Mononuclear cell (primary cell): ENCODE results near the gene ZNF22. TPM values are rescaled to one million over a fixed set of nuclear protein-coding genes. Genes with fewer than 3 reads are reported as not detected.

Experiments used
- H3K27me3 ChIP-seq: 2 replicates; pipeline ENCODE4 v1.6.0; 2011; ENCODE audit warnings: low read length, control low read depth; ENCODE audit not compliant: insufficient read depth
- H3K4me1 ChIP-seq: 2 replicates; pipeline ENCODE4 v1.5.1; 2011; ENCODE audit warnings: mild to moderate bottlenecking, low read length, control low read depth; ENCODE audit not compliant: insufficient read depth
- H3K4me3 ChIP-seq: 2 replicates; pipeline ENCODE4 v1.5.1; 2011; ENCODE audit warnings: mild to moderate bottlenecking, low read length, moderate library complexity
- H3K9me3 ChIP-seq: 2 replicates; pipeline ENCODE4 v1.5.1; 2011; ENCODE audit warnings: low read depth, mild to moderate bottlenecking, control low read depth, low read length
- total RNA-seq: library from RNA; depleted of rRNA; stranded (reverse); fragments of >200 nt; gene quantifications from one replicate; pipeline ENCODE4 v1.2.3, GENCODE V29; 2012

Gene ZNF22
- total RNA-seq, 1 donor = 24.9 TPM

DNA sequence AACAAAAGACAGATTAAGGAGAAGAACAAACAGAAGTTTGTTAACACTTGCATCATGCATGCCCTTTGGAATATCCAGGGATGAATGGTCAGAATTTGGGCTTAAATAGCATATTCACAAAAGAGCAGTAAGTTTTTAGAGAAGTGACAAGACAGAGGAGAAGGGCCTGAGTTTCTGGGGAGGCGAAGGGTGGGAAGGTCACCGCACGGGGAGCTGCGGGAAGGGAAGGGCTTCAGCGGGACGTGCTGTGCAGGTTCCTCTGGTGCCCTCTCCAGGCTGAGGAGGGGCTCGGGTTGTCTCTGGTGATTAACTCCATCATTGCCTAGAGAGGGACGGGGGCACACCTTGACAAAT is 10.4 kb upstream of the ZNF22 start:
- Histone ChIP-seq H3K27me3 (no peaks in the 10 kb centered on the region), H3K9me3 (no peaks in the 10 kb centered on the region), H3K4me1 (peaks cover 5% of the 10 kb centered on the region), H3K4me3 (no peak overlapping the region)

DNA sequence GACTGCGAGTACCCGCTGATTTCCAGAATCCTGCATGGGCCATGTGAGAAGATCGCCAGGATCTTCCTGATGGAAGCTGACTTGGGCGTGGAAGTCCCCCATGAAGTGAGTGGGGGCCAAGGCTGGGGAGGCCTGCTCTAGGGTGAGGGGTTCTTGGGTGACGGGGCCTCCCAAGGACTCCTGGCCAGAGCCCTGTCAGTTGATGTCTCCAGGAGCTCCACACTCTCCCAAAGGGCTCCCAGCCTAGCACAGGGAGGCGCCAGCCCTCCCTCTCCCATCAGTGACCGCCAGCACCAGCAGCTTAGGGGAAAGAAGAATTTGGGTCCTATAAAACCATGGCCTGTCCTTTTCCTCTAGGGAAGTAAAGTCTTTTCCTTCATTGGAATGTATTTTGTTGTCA is 9.8 kb upstream of the ZNF22 start:
- Histone ChIP-seq H3K4me1 (peaks cover 11% of the 10 kb centered on the region), H3K9me3 (no peaks in the 10 kb centered on the region), H3K4me3 (no peak overlapping the region), H3K27me3 (no peaks in the 10 kb centered on the region)

DNA sequence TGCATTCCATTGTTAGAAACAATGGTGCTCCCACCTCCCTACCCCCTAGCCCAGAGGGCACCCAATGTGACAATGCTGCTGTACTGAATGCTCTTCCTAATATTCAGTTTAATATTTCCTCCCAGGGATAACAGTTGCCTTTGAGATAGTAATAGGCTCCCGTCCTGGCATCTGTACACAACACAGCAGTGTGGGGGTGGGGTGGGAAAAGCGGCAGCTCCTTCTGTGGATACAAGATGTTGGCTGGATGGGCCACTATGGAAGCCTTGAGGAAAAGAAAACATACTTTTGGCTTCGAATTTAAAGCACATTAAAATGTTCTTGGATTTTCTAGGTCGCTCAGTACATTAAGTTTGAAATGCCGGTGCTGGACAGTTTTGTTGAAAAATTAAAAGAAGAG is 9.2 kb upstream of the ZNF22 start:
- Histone ChIP-seq H3K9me3 (no peaks in the 10 kb centered on the region), H3K4me3 (no peak overlapping the region), H3K27me3 (no peaks in the 10 kb centered on the region), H3K4me1 (peaks cover 17% of the 10 kb centered on the region)

DNA sequence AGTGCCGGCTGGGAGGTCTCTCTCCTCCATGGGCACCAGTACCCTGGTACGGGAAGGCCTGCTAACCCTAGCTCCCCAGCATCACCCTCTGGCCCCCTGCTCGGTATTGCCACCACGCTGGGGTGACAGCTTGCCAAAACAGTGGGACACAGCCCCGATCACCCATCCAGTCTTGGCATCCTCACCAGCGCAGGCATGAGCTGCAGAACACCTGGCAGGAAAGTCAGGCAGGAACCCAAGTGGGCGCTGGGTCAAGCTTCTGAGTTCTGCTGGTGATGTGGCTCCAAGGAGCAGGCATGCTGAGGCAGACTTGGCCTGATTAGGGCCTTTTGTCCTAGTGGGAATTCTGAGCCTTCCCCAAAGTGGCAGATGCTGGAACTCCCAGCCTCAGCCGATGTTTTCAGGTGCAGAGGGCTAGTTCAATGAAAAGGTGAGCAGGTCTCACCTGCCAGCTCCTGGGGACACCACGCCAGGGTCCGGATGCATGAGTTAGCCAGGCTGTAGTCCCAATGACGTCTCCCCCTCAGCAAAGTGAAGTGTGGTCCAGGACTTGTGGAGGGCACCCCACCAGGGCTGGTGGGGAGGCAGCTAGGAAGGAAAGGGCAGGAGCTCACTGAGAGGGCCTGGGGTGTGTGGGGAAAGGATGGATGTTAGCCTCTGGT is 8.5 kb upstream of the ZNF22 start:
- Histone ChIP-seq H3K27me3 (no peaks in the 10 kb centered on the region), H3K9me3 (no peaks in the 10 kb centered on the region), H3K4me3 (no peak overlapping the region), H3K4me1 (peaks cover 19% of the 10 kb centered on the region)

DNA sequence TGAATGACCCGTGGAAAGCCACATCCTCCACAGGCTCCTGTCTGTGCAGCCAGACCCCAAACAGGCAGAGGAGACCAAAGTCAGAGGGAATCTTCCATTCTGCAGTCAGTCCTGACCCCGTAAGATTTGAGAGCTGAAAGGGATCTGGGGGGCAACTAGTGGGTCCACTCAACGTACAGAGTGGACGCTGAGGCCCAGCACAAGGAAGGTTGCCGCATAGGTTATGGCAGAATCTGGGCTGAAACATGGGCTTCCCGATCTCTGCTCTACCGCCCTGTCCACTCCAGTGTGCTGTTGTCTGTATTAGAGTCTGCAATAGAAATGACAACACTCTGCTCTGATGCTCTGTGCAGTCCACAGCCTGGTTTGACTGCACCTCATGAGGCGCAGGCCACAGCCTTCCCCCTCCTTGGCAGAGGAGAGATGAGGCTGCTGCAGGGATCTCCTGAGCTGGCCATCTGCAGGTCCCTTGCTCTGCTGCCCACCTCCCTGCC is 7.9 kb upstream of the ZNF22 start:
- Histone ChIP-seq H3K9me3 (no peaks in the 10 kb centered on the region), H3K4me3 (no peak overlapping the region), H3K27me3 (no peaks in the 10 kb centered on the region), H3K4me1 (peaks cover 19% of the 10 kb centered on the region)

DNA sequence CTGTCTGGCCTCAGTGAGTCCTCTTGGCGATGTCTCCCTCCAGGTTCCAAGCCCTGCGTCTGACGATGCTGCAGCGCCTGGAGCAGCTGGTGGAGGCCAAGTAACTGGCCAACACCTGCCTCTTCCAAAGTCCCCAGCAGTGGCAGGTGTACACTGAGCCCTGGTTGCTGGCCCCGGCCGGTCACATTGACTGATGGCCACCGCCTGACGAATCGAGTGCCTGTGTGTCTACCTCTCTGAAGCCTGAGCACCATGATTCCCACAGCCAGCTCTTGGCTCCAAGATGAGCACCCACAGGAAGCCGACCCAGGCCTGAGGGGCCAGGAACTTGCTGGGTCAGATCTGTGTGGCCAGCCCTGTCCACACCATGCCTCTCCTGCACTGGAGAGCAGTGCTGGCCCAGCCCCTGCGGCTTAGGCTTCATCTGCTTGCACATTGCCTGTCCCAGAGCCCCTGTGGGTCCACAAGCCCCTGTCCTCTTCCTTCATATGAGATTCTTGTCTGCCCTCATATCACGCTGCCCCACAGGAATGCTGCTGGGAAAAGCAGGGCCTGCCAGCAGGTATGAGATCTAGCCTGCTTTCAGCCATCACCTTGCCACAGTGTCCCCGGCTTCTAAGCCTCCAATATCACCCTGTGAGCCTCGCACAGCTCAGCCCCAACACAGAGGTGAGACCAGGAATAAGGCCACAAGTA is 7.3 kb upstream of the ZNF22 start:
- Histone ChIP-seq H3K4me3 (no peak overlapping the region), H3K9me3 (no peaks in the 10 kb centered on the region), H3K27me3 (no peaks in the 10 kb centered on the region), H3K4me1 (peaks cover 19% of the 10 kb centered on the region)

DNA sequence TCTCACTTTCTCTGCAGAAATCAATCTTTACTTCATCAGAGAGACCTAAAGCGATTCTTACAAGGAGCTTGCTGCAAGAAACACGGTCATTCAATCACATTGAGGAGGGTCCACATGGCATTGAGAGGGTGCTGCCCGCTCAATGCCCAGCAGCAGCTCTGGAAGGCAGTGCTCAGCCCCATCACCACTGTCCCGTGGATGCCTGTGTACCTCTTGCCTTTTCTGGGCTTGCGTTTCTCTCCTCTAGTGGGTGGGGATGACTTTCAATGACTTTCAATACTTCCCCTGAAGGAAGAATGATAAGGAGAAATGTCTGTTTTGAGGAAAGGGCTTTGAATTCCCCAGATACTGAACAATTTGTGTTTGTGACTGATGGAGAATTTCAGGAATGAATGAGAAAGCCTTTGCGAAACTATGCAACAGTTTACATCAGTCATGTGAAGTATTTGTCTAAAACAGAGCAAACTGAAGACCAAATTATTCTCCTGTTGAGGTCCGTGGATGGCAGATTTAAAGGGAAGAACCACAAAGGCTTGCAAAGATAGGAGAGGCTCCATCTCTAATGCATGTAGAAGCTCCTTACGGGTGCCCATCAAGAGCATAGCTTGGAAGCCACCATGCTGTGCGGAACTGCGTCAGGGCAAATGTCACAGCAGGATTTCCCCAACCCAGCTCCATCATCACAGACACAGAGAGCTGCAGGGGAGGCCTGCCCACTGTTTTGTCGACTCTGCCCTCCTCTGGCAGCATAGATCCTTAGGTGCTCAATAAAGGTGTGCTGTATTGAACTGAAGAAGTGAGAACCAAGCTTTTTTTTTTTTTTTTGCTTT is 6.6 kb upstream of the ZNF22 start:
- Histone ChIP-seq H3K4me1 (peaks cover 19% of the 10 kb centered on the region), H3K9me3 (no peaks in the 10 kb centered on the region), H3K4me3 (no peak overlapping the region), H3K27me3 (no peaks in the 10 kb centered on the region)

DNA sequence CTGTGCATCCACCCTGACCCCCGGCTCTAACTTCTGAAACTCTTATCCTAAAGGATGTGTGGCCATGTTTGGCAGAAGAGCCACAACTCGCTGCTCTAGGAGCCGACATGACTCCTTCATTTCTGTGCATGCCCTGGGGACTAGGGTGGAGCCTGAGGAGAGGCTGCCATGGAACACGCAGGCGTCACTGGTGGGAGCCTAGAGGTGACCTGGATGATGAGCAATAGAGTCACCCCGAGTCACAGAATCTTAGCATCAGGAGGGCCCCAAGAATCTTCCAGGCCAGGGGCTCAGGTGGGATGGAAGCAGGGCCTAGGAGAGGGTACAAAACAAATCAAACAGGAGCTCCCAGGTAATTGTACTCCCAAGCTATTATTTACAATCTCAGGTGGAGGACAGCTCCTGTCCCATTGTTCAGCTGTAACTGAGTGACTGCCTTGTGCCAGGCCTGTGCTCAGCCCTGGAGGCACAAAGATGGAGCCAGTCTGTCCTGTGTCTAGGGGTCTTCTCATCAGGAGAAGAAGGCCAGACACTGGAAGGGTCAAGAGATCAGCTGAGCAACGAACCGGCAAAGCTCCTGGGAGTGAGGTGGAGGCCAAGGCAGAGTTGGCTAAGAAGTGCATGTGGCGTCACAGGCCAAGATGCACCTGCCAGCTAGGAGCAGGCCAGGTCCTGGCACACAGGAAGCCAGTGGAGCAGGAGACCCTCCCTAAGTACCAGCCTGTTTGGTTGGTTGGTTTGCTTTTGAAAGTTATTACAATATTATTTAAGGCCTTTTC is 5.8 kb upstream of the ZNF22 start:
- Histone ChIP-seq H3K4me1 (peaks cover 20% of the 10 kb centered on the region), H3K4me3 (no peak overlapping the region), H3K9me3 (no peaks in the 10 kb centered on the region), H3K27me3 (no peaks in the 10 kb centered on the region)

DNA sequence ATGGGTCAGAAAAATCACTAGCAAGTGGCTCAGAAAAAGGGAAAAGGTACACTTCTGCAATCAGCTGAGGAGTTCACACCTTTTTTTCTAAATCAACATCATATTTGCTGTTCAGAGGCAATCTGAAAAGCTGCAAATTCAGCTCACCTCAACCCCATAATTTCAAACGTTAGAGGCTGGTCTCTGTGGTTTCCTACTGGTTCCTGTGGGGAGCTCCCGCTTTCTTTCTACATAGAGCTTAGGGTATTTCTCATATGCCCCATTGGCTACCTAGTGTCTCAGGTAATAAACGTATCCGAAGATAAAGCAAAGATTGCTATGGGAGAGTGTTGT is 5.2 kb upstream of the ZNF22 start:
- Histone ChIP-seq H3K9me3 (no peaks in the 10 kb centered on the region), H3K4me1 (peaks cover 26% of the 10 kb centered on the region), H3K27me3 (no peaks in the 10 kb centered on the region), H3K4me3 (no peak overlapping the region)

DNA sequence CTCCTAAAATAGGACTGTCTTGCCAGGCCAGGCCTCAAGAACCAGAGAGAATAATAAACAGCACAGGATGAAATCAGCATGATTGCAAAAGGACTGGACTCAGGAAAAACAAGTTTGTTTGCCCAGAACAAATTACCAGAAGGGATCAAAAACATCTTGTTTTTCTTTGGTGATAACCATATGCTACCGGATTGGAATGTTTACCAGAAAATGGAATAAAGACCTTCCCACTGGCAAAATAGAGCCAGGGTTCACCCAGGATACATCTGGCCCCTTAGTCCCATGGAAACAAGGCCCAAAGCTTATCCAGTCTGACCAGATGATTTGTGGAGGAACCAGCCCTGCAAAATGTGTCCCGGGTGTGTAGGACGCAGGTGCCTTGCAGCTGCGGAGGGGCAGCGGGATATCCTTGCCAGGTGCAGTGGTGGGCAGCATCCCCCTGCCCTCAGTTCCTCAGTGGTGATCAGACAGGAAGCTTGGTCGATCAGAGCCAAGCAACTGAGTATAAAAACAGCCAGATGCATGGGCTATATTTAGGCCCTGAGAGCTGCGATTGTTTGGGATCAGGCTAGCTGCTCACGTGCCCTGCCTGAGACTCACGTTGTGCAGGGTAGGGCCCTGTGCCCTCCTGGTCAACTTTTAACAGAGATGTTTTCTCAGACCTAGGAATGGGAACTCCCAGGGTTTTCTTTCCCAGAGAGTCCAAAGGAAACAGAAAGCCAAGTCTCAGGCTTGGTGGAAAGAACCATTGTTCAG is 4.6 kb upstream of the ZNF22 start:
- Histone ChIP-seq H3K4me1 (peaks cover 27% of the 10 kb centered on the region), H3K4me3 (no peak overlapping the region), H3K9me3 (no peaks in the 10 kb centered on the region), H3K27me3 (no peaks in the 10 kb centered on the region)

DNA sequence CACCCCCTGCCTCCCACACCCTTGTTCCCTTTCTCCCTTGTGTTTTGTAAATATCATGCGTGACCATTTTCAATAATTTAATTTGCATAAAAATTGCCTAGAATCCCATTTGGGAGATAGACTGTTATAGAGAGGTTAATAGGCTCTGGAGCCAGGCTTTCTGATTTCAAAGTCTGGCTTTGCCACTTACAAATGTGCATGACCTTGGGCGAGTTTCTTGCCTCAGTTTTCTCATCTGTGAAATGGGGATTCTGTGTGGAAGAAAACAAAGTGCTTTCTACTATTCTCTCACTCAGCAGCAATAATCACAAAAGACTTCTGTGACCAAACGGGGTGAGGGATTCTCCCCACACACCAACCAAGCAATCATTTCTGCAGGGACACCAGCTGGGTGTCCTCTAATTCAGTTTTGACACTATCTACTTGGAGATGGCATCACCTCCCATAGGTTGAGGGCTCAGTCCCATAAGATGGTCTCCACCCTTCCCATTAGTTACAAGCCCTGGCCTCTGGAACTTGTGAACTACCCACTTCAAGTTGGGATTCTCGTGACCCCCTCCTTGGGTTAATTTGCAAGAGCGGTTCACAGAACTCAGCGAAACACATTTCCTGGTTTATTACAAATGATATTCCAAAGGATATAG is 3.5 kb upstream of the ZNF22 start:
- Histone ChIP-seq H3K4me1 (peaks cover 32% of the 10 kb centered on the region), H3K9me3 (no peaks in the 10 kb centered on the region), H3K4me3 (no peak overlapping the region), H3K27me3 (no peaks in the 10 kb centered on the region)

DNA sequence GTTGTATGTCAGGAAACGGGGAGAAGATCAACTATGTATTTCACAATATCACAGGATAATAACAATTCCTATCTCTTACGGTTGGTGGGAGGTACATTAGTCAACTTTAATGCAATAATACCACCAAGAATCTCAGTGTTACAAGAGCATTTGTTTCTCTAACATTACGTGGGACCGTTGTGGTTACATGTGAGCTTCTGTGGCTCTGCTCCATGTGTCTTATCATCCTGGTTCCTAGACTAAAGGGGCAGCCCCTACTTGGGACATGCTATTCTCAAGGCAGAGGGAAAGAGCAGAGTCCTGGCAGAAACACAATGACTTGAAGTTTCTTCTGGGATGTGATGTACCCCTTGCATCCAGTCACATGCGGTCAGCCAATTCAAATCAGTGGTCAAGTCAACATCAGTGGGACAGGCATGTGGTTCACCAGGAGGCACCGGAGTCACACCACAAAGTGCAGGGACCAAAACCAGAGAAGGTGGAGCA is 2.5 kb upstream of the ZNF22 start:
- H3K4me1 ChIP-seq = peaks cover 32% of the 10 kb centered on the region
- no peaks in the 10 kb centered on the region for H3K9me3 ChIP-seq
- H3K4me3 ChIP-seq = no peak overlapping the region
- no peaks in the 10 kb centered on the region for H3K27me3 ChIP-seq

DNA sequence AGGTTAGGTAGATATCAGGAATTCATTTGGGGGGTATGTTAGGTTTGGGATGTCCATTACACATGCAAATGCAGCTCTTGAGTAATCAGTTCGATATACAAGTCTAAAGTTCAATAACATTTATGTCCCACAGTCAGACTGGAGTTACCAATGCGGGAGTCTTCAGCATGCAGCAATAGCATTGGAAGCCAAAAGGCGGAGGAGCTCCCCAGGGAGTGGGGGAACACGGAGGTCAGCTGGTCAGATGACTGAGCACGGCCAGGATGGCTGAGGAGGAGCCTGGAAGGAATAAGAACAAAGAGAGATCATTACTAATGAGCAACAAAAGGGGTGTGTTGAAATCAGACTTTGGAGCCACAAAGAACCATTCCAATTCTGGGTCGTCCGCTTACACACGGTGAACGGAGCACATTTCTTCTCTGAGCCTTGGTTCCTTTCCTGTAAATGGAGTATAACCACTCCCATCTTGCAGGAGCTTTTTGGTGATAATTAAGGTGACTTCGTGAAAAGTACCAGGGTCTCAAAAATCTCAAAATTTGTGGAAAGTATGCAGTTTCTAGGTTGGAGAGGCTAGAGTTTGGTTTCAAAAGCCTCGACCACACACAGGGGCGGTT is 478 bp upstream of the ZNF22 start:
- no peaks in the 10 kb centered on the region for H3K27me3 ChIP-seq
- H3K9me3 ChIP-seq = no peaks in the 10 kb centered on the region
- peaks cover 28% of the 10 kb centered on the region for H3K4me1 ChIP-seq
- peak overlapping the region; percentile 53 for H3K4me3 ChIP-seq
